Measurements from ENCODE around the gene GPR62.
A peak's percentile ranks its signal among the peaks of the same experiment; 100 is the strongest.

Gene GPR62

GRCh38 chr3:51940648-51941462 is 14.3 kb upstream of the GPR62 start:
- in situ Hi-C loops (cut with MboI; ENCODE audit: low sequenced_read_pairs, unreplicated experiment): no loop called here
- no peak for DNase-seq (ENCODE audit: low spot score)
- no peak for TF ChIP-seq CTCF (IDR thresholded peaks at IDR 0.05; ENCODE audit: borderline replicate concordance, control extremely low read depth, extremely low read depth, insufficient read depth, missing control alignments)

GRCh38 chr3:51941463-51941797 is 13.8 kb upstream of the GPR62 start:
- DNase-seq (ENCODE audit: low spot score): no peak
- no peak for TF ChIP-seq CTCF (IDR thresholded peaks at IDR 0.05; ENCODE audit: borderline replicate concordance, control extremely low read depth, extremely low read depth, insufficient read depth, missing control alignments)
- in situ Hi-C loops (cut with MboI; ENCODE audit: low sequenced_read_pairs, unreplicated experiment): no loop called here

- peak; percentile 99 for TF ChIP-seq CTCF (IDR thresholded peaks at IDR 0.05; ENCODE audit: borderline replicate concordance, control extremely low read depth, extremely low read depth, insufficient read depth, missing control alignments)
- in situ Hi-C loops (cut with MboI; ENCODE audit: low sequenced_read_pairs, unreplicated experiment): no loop called here
- peak; percentile 100 for DNase-seq (ENCODE audit: low spot score)
Measured at GRCh38 chr3:51941798-51942602, 13.2 kb upstream of the GPR62 start, which contains the start of the genes PARP3 and RRP9. Gene PARP3, plus strand, starts transcription at chr3:51942363. Its CDS starts 993 bp downstream, at chr3:51943356. Gene RRP9, minus strand, starts transcription at chr3:51941904. Its CDS starts 37 bp downstream, at chr3:51941867.

- in situ Hi-C loops (cut with MboI; ENCODE audit: low sequenced_read_pairs, unreplicated experiment): no loop called here
- TF ChIP-seq CTCF (IDR thresholded peaks at IDR 0.05; ENCODE audit: borderline replicate concordance, control extremely low read depth, extremely low read depth, insufficient read depth, missing control alignments): no peak
- DNase-seq (ENCODE audit: low spot score): peak; percentile 91
Measured at GRCh38 chr3:51942603-51943450, 12.4 kb upstream of the GPR62 start.

GRCh38 chr3:51943451-51944391 is 11.5 kb upstream of the GPR62 start:
- no peak for DNase-seq (ENCODE audit: low spot score)
- no peak for TF ChIP-seq CTCF (IDR thresholded peaks at IDR 0.05; ENCODE audit: borderline replicate concordance, control extremely low read depth, extremely low read depth, insufficient read depth, missing control alignments)
- in situ Hi-C loops (cut with MboI; ENCODE audit: low sequenced_read_pairs, unreplicated experiment): no loop called here
